Uterus (tissue), 4 donors: ENCODE results near the gene SLC2A14. TPM values are rescaled to one million over a fixed set of nuclear protein-coding genes. Genes with fewer than 3 reads are reported as not detected.
"Not testable (repeated sequence)": the region's sequence is repeated elsewhere in the genome, so short reads cannot be mapped to it uniquely, and the experiment has no call there.

Source experiments
- DNase-seq, 2 donors: peaks; one replicate each; pipeline ENCODE4 v3.0.0-alpha.2; 2019 to 2020
- H3K27ac ChIP-seq, 2 donors: fragments of 200-600 bp; sonication (generic); 1 replicate in 1 of 2; 2 replicates in 1 of 2; pipeline ENCODE4 v1.5.1; 2016 to 2018
- H3K27me3 ChIP-seq, 2 donors: fragments of 200-600 bp; sonication (generic); one replicate each; pipeline ENCODE4 v1.5.1; 2018 to 2019; ENCODE audit warnings: control low read depth in 1 of 2
- H3K36me3 ChIP-seq, 2 donors: fragments of 200-600 bp; sonication (generic); one replicate each; pipeline ENCODE4 v1.5.1; 2019; ENCODE audit warnings: control low read depth in 1 of 2
- H3K4me1 ChIP-seq, 2 donors: fragments of 200-600 bp; sonication (generic); one replicate each; pipeline ENCODE4 v1.5.1; 2018 to 2019; ENCODE audit warnings: control low read depth in 1 of 2
- H3K4me3 ChIP-seq, 2 donors: fragments of 200-600 bp; sonication (generic); 1 replicate in 1 of 2; 2 replicates in 1 of 2; pipeline ENCODE4 v1.5.1; 2018 to 2019; ENCODE audit warnings: mild to moderate bottlenecking in 1 of 2
- H3K9me3 ChIP-seq, 2 donors: fragments of 200-600 bp; sonication (generic); one replicate each; pipeline ENCODE4 v1.5.1; 2019; ENCODE audit warnings: control low read depth in 1 of 2
- POLR2A ChIP-seq, 2 donors: fragments of 450-650 bp; IDR thresholded peaks; one replicate each; pipeline ENCODE4 v1.6.1; 2016; ENCODE audit warnings: antibody characterized with exemption in 2 of 2, mild to moderate bottlenecking in 1 of 2, moderate library complexity in 1 of 2
- intact Hi-C: fragments of 100-400 bp; cut with DNase I; formaldehyde crosslinking; loops from one replicate; pipeline ENCODE4 v1.15.1; 2023; ENCODE audit warnings: low total_unique reads
- total RNA-seq, 4 donors: library from RNA; depleted of rRNA in 3 of 4; stranded (reverse); fragments of >200 nt in 3 of 4; gene quantifications; one replicate each; pipeline versions ENCODE4 v1.1.0 to v1.2.4, GENCODE V29; 2014 to 2023
- TF ChIP-seq, protein P1 (sequence below), 4 experiments: fragments of 200-600 bp in 2 of 4; fragments of 450-650 bp in 2 of 4; sonication (generic) in 2 of 4; IDR thresholded peaks; one replicate each; pipeline ENCODE4 v1.5.1; 2016 to 2019; ENCODE audit warnings: antibody characterized with exemption in 4 of 4, mild to moderate bottlenecking in 2 of 4, moderate library complexity in 1 of 4
- donor health status: DM: yes; HTN: yes; CAD: no.

Gene SLC2A14
- total RNA-seq, 4 donors from 2014 or later, result 0.90 to 1.2 TPM; not detected in 2

DNA sequence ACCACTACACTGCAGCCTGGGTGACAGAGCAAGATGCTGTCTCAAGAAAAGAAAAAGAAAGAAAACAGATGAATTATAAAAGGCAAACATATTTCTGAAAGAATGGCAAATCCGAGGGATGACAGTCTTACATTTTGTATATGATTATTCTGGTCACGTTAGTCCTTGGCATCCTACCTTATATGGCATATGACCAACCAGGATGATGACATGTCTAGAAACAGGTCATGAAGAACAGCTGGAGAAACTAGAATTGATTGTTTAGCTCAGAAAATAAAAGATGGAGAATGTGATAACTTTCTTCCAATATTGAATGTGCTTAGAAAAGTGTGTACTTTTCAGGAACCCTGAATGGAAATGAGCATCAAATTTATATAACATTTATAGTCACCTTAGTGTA is 19.2 kb downstream of the SLC2A14 start:
- Histone ChIP-seq H3K9me3 (no peaks in the 10 kb centered on the region), H3K27me3 (no peaks in the 10 kb centered on the region), H3K27ac (no peak overlapping the region), H3K4me1 (no peaks in the 10 kb centered on the region), H3K36me3 (no peaks in the 10 kb centered on the region), H3K4me3 (no peak overlapping the region)
- intact Hi-C loops, result no loop called here
- no peak for DNase-seq
- no peak for TF ChIP-seq POLR2A (IDR thresholded peaks at IDR 0.05)

DNA sequence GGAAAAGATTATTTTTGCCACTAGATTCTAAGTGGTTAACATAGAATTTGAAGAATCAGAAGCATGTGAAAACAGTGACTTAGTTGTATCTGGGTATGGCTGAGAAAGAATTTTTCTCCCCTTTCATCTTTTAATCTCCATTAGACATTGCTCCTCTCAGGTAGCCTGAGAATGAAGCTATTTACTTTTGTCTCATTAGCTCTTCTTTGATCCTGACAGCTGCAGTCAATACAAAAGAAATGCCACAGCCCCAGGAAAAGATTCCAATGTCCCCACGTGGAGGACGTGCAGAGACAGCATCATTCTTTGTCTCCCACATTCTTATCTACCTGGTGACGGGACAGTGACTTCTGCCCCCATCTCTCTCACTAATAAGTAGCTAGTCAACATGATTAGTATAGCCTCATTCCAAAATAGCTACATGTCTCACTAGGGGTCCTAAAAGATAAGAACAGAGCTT is 21.1 kb downstream of the SLC2A14 start:
- H3K4me1 ChIP-seq, H3K9me3 ChIP-seq, intact Hi-C loops, H3K27me3 ChIP-seq, H3K36me3 ChIP-seq, H3K27ac ChIP-seq, H3K4me3 ChIP-seq, DNase-seq: not testable (repeated sequence)

DNA sequence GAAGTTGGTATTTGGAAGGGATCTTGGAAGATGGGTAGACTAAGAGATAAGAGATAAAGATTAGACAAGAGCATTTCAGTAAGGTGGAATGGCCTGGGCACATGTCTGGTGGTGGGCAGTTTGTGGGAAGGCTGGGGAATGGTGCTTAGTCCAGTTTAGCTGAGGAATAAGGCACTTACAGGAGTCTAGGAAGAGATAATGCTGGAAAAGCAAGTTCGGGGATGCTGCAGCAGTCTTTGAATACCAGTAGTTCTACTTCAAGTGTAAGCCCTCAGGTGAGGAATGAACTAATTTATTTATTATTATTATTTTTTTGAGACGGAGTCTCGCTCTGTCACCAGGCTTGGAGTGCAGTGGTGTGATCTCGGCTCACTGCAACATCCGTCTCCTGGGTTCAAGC is 22.6 kb downstream of the SLC2A14 start:
- H3K36me3 ChIP-seq, H3K4me3 ChIP-seq, intact Hi-C loops, H3K27me3 ChIP-seq, H3K27ac ChIP-seq, DNase-seq, H3K4me1 ChIP-seq, H3K9me3 ChIP-seq: not testable (repeated sequence)

DNA sequence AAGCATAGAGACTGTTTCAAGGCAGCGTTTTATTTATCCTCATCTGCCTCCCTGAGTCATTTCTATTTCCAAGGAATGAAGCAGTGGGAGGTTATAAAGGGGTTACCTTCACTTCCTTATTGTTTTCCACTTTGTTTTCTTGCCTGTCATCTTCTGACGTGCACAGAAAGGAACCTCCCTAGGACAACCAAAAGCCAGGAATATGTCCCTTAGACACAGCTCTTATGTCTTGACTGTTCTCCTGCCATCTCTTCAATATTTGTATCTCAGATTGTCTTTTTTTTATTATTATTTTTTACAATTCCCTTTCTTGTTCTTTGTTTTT is 24.7 kb downstream of the SLC2A14 start:
- H3K36me3 ChIP-seq, H3K9me3 ChIP-seq, H3K27me3 ChIP-seq, H3K4me3 ChIP-seq, H3K4me1 ChIP-seq, intact Hi-C loops, DNase-seq, H3K27ac ChIP-seq: not testable (repeated sequence)

DNA sequence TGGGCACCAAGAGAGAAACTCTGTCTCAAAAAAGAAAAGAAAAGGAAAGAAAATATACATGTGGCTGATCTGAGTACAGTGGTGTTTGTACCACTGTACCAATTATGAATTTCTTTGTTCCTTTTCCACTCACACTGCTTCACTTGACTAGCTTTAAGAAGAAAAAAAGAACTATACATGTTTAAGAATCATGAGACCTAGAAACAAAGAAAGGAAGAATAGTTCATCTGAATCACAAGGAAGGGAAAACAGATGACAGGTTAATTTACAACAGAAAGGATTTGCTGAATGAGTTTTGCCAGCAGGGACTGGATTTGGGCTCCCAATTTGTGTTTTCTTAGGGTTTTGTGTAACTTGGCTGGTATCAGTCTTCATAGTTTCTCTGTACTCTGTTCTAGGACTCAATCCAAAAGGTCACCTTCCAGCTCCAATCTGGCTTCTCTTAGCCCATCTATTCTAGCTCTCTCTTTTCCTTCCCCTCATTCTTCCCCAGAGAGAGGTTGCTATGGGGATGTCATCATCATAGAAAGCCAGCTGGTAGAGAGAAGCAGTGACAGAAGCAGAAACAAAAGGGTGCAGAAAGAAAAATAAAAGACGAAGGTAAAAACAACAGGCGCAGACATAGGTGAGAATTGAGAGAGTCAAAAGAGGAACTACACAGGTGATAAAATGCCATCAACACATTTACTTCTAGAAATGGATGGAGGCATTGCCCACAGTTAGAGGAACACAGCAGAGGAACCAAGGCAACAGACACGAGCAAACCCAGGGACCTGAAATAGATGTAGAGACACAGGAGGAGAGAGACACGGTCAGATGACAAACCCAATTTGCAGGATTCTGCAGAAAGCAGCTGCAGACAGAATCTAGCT is 25.3 kb downstream of the SLC2A14 start:
- H3K4me1 ChIP-seq, DNase-seq, H3K4me3 ChIP-seq, intact Hi-C loops, H3K27me3 ChIP-seq, H3K9me3 ChIP-seq, H3K27ac ChIP-seq, H3K36me3 ChIP-seq: not testable (repeated sequence)

DNA sequence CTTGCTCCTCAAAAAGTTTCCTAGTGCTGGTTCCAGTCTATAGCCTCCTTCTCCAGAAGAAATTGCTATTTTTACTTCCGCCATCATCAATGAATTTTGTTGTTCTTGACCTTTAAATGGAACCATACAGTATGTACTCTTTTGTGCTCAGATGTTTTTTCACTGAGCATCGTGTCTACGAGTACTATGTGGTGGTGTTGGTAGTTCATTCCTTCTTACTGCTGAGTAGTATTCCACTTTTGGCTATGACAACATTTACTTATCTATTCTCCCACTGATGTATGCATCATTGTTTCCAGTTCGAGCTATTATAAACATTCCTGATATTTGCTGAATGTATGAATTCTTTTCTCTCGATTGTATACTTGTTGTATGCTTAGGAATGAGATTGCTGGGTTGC is 28.6 kb downstream of the SLC2A14 start:
- Histone ChIP-seq H3K27me3 (no peaks in the 10 kb centered on the region), H3K36me3 (no peaks in the 10 kb centered on the region), H3K9me3 (no peaks in the 10 kb centered on the region), H3K4me3 (no peak overlapping the region), H3K27ac (no peak overlapping the region), H3K4me1 (no peaks in the 10 kb centered on the region)
- TF ChIP-seq, protein P1, sequence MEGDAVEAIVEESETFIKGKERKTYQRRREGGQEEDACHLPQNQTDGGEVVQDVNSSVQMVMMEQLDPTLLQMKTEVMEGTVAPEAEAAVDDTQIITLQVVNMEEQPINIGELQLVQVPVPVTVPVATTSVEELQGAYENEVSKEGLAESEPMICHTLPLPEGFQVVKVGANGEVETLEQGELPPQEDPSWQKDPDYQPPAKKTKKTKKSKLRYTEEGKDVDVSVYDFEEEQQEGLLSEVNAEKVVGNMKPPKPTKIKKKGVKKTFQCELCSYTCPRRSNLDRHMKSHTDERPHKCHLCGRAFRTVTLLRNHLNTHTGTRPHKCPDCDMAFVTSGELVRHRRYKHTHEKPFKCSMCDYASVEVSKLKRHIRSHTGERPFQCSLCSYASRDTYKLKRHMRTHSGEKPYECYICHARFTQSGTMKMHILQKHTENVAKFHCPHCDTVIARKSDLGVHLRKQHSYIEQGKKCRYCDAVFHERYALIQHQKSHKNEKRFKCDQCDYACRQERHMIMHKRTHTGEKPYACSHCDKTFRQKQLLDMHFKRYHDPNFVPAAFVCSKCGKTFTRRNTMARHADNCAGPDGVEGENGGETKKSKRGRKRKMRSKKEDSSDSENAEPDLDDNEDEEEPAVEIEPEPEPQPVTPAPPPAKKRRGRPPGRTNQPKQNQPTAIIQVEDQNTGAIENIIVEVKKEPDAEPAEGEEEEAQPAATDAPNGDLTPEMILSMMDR (IDR thresholded peaks at IDR 0.05), result no peak
- TF ChIP-seq POLR2A (IDR thresholded peaks at IDR 0.05), result no peak
- intact Hi-C loops, result no loop called here
- DNase-seq, result no peak

DNA sequence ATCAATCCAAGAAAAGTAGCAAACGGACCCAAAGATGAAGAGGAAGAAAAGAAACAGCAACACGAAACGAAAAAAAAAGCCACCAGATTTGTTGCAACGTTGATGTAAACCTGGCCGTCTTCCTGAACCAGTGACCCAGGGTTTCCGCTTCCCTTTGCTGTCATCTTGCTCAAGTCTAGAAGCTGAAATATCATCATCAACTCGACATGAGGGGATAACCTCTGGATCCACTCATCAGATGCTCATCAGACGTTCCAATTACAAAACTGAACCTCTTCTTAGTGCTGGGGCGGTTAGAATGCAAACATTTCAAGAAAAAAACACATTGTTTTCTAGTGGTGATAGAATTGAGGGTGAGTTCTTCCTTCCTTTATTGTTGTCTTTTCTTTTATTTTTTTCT is 29.1 kb downstream of the SLC2A14 start:
- H3K27ac ChIP-seq, intact Hi-C loops, H3K9me3 ChIP-seq, H3K27me3 ChIP-seq, H3K36me3 ChIP-seq, H3K4me3 ChIP-seq, DNase-seq, H3K4me1 ChIP-seq: not testable (repeated sequence)

DNA sequence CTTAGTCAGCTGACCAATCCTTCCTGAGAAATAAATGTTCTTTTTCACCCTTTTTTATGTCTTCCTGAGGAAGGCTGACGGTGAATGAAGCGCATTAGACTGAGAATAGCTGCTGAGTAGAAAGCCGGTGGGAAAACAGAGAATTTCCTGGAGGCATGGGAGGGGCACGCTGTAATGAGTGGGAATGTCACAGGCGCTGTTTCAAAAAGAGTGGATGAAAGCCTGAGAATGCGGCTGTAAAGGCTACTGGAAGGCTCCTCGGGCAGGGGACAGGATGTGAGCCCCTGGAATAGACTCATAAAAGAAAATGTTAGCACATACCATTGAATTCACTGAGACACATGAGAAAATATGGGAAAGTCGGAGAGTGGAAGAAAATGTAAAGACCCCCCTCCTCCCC is 29.6 kb downstream of the SLC2A14 start:
- H3K27me3 ChIP-seq, H3K4me3 ChIP-seq, H3K9me3 ChIP-seq, H3K36me3 ChIP-seq, DNase-seq, intact Hi-C loops, H3K4me1 ChIP-seq, H3K27ac ChIP-seq: not testable (repeated sequence)

DNA sequence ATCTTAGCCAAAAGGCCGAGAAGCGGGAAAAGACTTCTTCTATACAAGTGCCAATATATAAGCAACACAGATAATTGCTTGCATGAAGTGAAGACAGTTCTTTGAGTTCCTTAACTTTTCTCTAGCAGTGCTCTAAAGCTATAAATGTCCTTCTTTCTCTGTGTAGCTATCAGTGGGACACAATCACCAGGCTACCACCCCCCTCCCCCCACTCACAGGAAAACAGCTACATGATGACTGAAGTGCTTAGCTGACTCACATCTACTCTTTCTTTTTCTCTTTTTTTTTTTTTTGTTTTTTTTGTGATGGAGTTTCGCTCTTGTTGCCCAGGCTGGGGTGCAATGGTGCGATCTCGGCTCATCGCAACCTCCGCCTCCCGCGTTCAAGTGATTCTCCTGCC is 30.3 kb downstream of the SLC2A14 start:
- H3K27me3 ChIP-seq, DNase-seq, H3K4me3 ChIP-seq, H3K36me3 ChIP-seq, H3K9me3 ChIP-seq, H3K27ac ChIP-seq, intact Hi-C loops, H3K4me1 ChIP-seq: not testable (repeated sequence)

DNA sequence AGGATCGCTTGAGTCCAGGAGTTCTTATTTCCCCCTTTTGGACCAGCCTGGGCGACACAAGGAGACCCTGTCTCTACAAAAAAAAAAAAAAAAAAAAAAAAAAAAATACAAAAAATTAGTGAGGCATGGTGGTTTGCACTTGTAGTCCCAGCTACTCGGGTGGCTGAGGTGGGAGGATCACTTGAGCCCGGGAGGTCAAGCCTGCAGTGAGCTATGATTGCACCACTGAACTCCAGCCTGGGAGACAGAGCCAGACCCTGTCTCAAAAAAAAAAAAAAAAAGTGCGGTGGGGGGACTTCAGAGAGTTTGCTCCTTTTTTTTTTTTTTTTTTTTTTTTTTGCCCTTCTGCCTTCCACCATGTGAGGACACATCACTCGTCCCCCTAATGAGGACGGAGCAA is 32.9 kb downstream of the SLC2A14 start:
- H3K4me3 ChIP-seq, H3K36me3 ChIP-seq, H3K9me3 ChIP-seq, intact Hi-C loops, H3K27me3 ChIP-seq, DNase-seq, H3K4me1 ChIP-seq: not testable (repeated sequence)
- H3K27ac ChIP-seq, result peak overlapping the region in 1 of 2 donors; percentile 15

DNA sequence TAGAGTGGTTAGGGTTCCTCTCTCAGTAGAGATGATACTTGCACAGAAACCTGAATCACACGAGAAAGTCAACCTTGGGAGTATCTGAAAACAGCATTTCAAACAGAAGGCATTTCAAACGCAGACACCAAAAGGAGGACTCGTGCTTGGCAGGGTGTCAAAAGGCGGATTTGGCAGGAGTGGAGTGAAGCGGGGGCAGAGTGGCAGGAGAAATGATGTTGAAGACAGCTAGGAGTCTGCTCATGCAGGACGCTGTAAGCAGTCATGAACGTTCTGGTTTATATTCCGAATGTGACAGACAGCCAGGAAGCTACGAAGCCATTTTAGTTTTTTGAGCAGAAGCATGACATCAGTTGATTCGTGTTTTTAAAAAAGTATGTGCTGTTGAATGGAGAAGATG is 33.5 kb downstream of the SLC2A14 start:
- H3K36me3 ChIP-seq, H3K27me3 ChIP-seq, H3K4me1 ChIP-seq, H3K9me3 ChIP-seq, intact Hi-C loops, H3K4me3 ChIP-seq: not testable (repeated sequence)
- peak; percentile 82 to 89 for DNase-seq
- peak overlapping the region in 1 of 2 donors; percentile 51 for H3K27ac ChIP-seq
